CD4-positive, alpha-beta T cell treated with Interleukin-10 for 1 hour (primary cell): ENCODE results near the gene PODN.

ENCODE experiments used
- DNase-seq: peaks from one replicate; pipeline ENCODE4 v3.0.0-alpha.2; 2020

Gene PODN

GRCh38 chr1:53116933-53117600 lies 55.1 kb downstream of the PODN start:
- DNase-seq: no peak

- DNase-seq: no peak
Measured at GRCh38 chr1:53117836-53118235, 55.8 kb downstream of the PODN start.

GRCh38 chr1:53120659-53121058 lies 58.6 kb downstream of the PODN start:
- DNase-seq: no peak

GRCh38 chr1:53121319-53122172 lies 59.5 kb downstream of the PODN start:
- no peak for DNase-seq

GRCh38 chr1:53122201-53122885 lies 60.3 kb downstream of the PODN start:
- no peak for DNase-seq

- DNase-seq: no peak
Measured at GRCh38 chr1:53122961-53123413, 61.0 kb downstream of the PODN start.

GRCh38 chr1:53123453-53124140 lies 61.6 kb downstream of the PODN start:
- no peak for DNase-seq

GRCh38 chr1:53125122-53125521 lies 63.1 kb downstream of the PODN start:
- no peak for DNase-seq

- DNase-seq: no peak
Measured at GRCh38 chr1:53125623-53126360, 63.8 kb downstream of the PODN start.

GRCh38 chr1:53126495-53126894 lies 64.5 kb downstream of the PODN start:
- no peak for DNase-seq

- DNase-seq: peak; percentile 20
Measured at GRCh38 chr1:53127546-53127945, 65.5 kb downstream of the PODN start.

GRCh38 chr1:53128401-53128800 lies 66.4 kb downstream of the PODN start:
- DNase-seq: no peak

GRCh38 chr1:53129891-53130597 lies 68.0 kb downstream of the PODN start:
- no peak for DNase-seq

GRCh38 chr1:53130598-53130877 lies 68.5 kb downstream of the PODN start:
- DNase-seq: no peak

- DNase-seq: no peak
Measured at GRCh38 chr1:53130878-53131589, 69.0 kb downstream of the PODN start.

GRCh38 chr1:53131590-53131938 lies 69.6 kb downstream of the PODN start:
- DNase-seq: no peak

- no peak for DNase-seq
Measured at GRCh38 chr1:53132176-53132575, 70.2 kb downstream of the PODN start.

- DNase-seq: no peak
Measured at GRCh38 chr1:53133261-53134041, 71.4 kb downstream of the PODN start.

- no peak for DNase-seq
Measured at GRCh38 chr1:53134042-53134485, 72.1 kb downstream of the PODN start.
